ENCODE data around the gene CITED1. TPM values are rescaled to one million over a fixed set of nuclear protein-coding genes. Genes with fewer than 3 reads are reported as not detected.

CITED1 gene
- total RNA-seq = 1 to 10 TPM in 2 of 4 donors, not detected in 2; 3.2 to 4.5 TPM

DNA sequence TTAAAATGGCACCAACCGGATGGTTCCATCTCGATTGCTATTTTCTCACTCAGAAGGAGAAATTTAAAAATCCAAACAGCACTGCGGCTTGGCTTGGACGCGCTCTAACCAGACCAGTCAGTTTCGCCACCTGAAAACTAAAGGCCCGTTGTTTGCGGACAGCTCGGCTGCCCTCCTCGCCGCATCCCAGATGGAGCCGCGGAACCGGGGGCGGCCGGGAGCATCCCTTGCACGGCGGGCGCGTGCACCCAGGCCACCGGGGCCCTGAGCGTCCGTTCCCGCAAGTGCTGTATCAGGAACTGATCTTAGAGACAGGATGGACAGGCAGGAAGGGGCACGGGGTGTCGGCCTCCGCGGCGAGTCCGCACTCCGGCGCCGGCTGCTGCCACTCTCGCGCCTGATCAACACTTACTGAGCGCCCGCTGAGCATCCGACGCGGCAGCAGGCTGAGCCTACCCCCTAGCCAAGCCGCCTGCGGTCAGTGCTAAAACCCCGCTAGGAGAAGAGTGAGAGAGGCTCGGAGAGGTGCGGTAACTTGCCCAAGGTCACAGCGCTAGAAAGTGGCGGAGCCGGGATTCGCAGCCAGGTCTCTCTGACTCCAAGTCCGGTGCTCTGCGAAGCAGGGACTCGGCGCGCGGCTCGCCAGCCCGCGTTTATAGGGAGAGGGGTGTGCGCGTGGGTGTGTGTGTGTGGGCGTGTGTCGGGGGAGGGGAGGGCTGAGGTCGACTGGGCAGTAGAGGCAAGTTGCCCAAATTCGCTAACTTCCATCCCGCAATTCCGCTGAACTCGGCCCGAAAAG lies at the start of gene CITED1:
CITED1 (minus strand) TSS at position 629 of the 799 bp plus-strand sequence. CDS start 3,045 bp downstream, outside the sequence.
- no peak for TF ChIP-seq CTCF (IDR thresholded peaks at IDR 0.05; ENCODE audit: low read depth)

GRCh38 chrX:72352786-72353185 lies 47.1 kb upstream of the CITED1 start:
- no peak for TF ChIP-seq CTCF (IDR thresholded peaks at IDR 0.05; ENCODE audit: low read depth)

GRCh38 chrX:72351606-72352334 lies 46.1 kb upstream of the CITED1 start:
- no peak for TF ChIP-seq CTCF (IDR thresholded peaks at IDR 0.05; ENCODE audit: low read depth)

- TF ChIP-seq CTCF (IDR thresholded peaks at IDR 0.05; ENCODE audit: low read depth) = no peak
Observed at GRCh38 chrX:72349190-72349589, 43.5 kb upstream of the CITED1 start.

GRCh38 chrX:72348247-72348979 lies 42.7 kb upstream of the CITED1 start:
- TF ChIP-seq CTCF (IDR thresholded peaks at IDR 0.05; ENCODE audit: low read depth) = no peak

DNA sequence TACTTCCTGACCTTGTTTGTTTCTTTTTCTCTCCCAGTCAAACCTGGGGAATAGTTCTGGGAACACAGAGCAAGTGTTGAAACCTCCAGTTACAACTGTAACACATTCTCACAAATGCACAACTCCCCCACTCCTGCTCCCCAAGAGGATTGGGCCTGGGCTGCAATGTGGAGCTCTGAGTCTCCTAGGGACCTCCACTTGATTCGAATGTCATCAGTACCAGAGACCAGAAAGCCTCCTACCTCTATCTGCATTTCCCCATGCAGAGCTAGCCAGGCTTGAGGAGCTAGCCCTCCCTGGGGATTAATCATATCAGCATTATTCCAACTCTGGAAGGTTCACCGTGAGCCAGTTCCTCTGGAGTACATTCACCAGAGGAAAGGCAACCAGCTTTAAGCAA lies 41.7 kb upstream of the CITED1 start:
- TF ChIP-seq CTCF (IDR thresholded peaks at IDR 0.05; ENCODE audit: low read depth) = no peak
